GM23338 (cell line): ENCODE measurements around the gene MARCHF3. TPM values are rescaled to one million over a fixed set of nuclear protein-coding genes. Genes with fewer than 3 reads are reported as not detected.

Source experiments
- ATAC-seq: fragments of 200-7000 bp; cut with Tn5 transposase; 3 replicates; pipeline ENCODE4 v1.9.1; 2020
- DNase-seq: peaks from one replicate; pipeline ENCODE4 v3.0.0-alpha.2; 2015; ENCODE audit warnings: low spot score
- H2AFZ ChIP-seq: fragments of 200-600 bp; sonication (generic); 2 replicates; pipeline ENCODE4 v1.8.0; 2016; ENCODE audit warnings: antibody characterized with exemption, mild to moderate bottlenecking, moderate library complexity
- H3F3A ChIP-seq: fragments of 200-600 bp; sonication (generic); replicated peaks from 2 replicates; pipeline ENCODE4 v1.8.0; 2017; ENCODE audit warnings: antibody characterized with exemption, mixed run types, low read depth
- H3K27ac ChIP-seq: fragments of 200-600 bp; sonication (generic); 2 replicates; pipeline ENCODE4 v1.6.1; 2016; ENCODE audit warnings: low read depth
- H3K27me3 ChIP-seq: fragments of 200-600 bp; sonication (generic); 2 replicates; pipeline ENCODE4 v1.8.0; 2016; ENCODE audit warnings: mild to moderate bottlenecking, mixed run types, moderate library complexity; ENCODE audit not compliant: insufficient read depth
- H3K36me3 ChIP-seq: fragments of 200-600 bp; sonication (generic); 2 replicates; pipeline ENCODE4 v1.8.0; 2016; ENCODE audit warnings: mild to moderate bottlenecking; ENCODE audit not compliant: insufficient read depth
- H3K4me1 ChIP-seq: fragments of 200-600 bp; sonication (generic); 2 replicates; pipeline ENCODE4 v1.8.0; 2016; ENCODE audit warnings: mild to moderate bottlenecking, moderate library complexity; ENCODE audit not compliant: insufficient read depth
- H3K4me2 ChIP-seq: fragments of 200-600 bp; sonication (generic); 2 replicates; pipeline ENCODE4 v1.7.1; 2017; ENCODE audit warnings: mixed run types
- H3K4me3 ChIP-seq: fragments of 200-600 bp; sonication (generic); 2 replicates; pipeline ENCODE4 v1.6.1; 2016; ENCODE audit warnings: mixed run types
- H3K79me2 ChIP-seq: fragments of 200-600 bp; sonication (generic); replicated peaks from 2 replicates; pipeline ENCODE4 v1.8.0; 2017; ENCODE audit warnings: mild to moderate bottlenecking; ENCODE audit not compliant: insufficient read depth
- H3K9me2 ChIP-seq: fragments of 200-600 bp; sonication (generic); 2 replicates; pipeline ENCODE4 v1.8.0; 2017; ENCODE audit not compliant: insufficient read depth
- H4K20me1 ChIP-seq: fragments of 200-600 bp; sonication (generic); replicated peaks from 2 replicates; pipeline ENCODE4 v1.8.0; 2017; ENCODE audit warnings: mild to moderate bottlenecking; ENCODE audit not compliant: insufficient read depth
- H3K27ac Mint-ChIP-seq: 2 replicates; pipeline ENCODE4 v1.8.0; 2020; ENCODE audit warnings: inconsistent platforms, mild to moderate bottlenecking, moderate library complexity, mixed read lengths
- H3K27me3 Mint-ChIP-seq: 3 replicates; pipeline ENCODE4 v1.8.0; 2022; ENCODE audit warnings: low read depth, mild to moderate bottlenecking, moderate library complexity, mixed read lengths, inconsistent platforms; ENCODE audit not compliant: insufficient read depth, poor library complexity
- H3K36me3 Mint-ChIP-seq: 3 replicates; pipeline ENCODE4 v1.8.0; 2021; ENCODE audit warnings: low read depth, mild to moderate bottlenecking, inconsistent platforms, moderate library complexity, mixed read lengths
- H3K4me1 Mint-ChIP-seq: 3 replicates; pipeline ENCODE4 v1.8.0; 2020; ENCODE audit warnings: mild to moderate bottlenecking, inconsistent platforms, mixed read lengths
- H3K4me3 Mint-ChIP-seq: 3 replicates; pipeline ENCODE4 v1.8.0; 2021; ENCODE audit warnings: moderate library complexity, mild to moderate bottlenecking, inconsistent platforms, mixed read lengths
- H3K9me3 Mint-ChIP-seq: 3 replicates; pipeline ENCODE4 v1.8.0; 2020; ENCODE audit warnings: moderate library complexity, mild to moderate bottlenecking, inconsistent platforms, mixed read lengths
- CREB1 ChIP-seq: fragments of 250-450 bp; sonication (Bioruptor Pico); IDR thresholded peaks from 2 replicates; pipeline ENCODE4 v1.5.0; 2020; ENCODE audit warnings: low read depth, mild to moderate bottlenecking, moderate library complexity
- CTCF ChIP-seq, 2 experiments: fragments of 200-600 bp in 1 of 2; sonication (generic) in 1 of 2; conservative IDR thresholded peaks; 2 replicates each; pipeline versions ENCODE4 v1.5.1 to v1.6.1; 2016 to 2017; ENCODE audit warnings: antibody characterized with exemption in 2 of 2, low read depth in 2 of 2, mild to moderate bottlenecking in 2 of 2, moderate library complexity in 1 of 2
- ETS1 ChIP-seq: IDR thresholded peaks from 2 replicates; pipeline ENCODE4 v1.6.1; 2016; ENCODE audit warnings: antibody characterized with exemption
- EZH2 ChIP-seq: fragments of 200-600 bp; sonication (generic); IDR thresholded peaks from one replicate; pipeline ENCODE4 v1.8.0; 2017; ENCODE audit warnings: antibody characterized with exemption, mild to moderate bottlenecking, low read depth; ENCODE audit not compliant: unreplicated experiment
- EZH2phosphoT487 ChIP-seq: fragments of 200-600 bp; sonication (generic); IDR thresholded peaks from one replicate; pipeline ENCODE4 v1.8.1; 2018; ENCODE audit warnings: antibody characterized with exemption; ENCODE audit not compliant: unreplicated experiment
- JUNB ChIP-seq: IDR thresholded peaks from one replicate; pipeline ENCODE4 v1.6.1; 2016; ENCODE audit warnings: antibody characterized with exemption; ENCODE audit not compliant: unreplicated experiment
- STAT1 ChIP-seq: IDR thresholded peaks from one replicate; pipeline ENCODE4 v1.6.1; 2016; ENCODE audit warnings: antibody characterized with exemption; ENCODE audit not compliant: unreplicated experiment
- ZNF331 ChIP-seq: fragments of 250-450 bp; sonication (Bioruptor Pico); IDR thresholded peaks from 2 replicates; pipeline ENCODE4 v1.5.0; 2020; ENCODE audit warnings: low read depth, mild to moderate bottlenecking, moderate library complexity
- ZNF462 ChIP-seq: fragments of 250-450 bp; sonication (Bioruptor Pico); IDR thresholded peaks from 2 replicates; pipeline ENCODE4 v1.5.0; 2020; ENCODE audit warnings: mild to moderate bottlenecking, moderate library complexity
- polyA plus RNA-seq: library from polyadenylated mRNA; unstranded; fragments of >200 nt; fragmentation: Nextera tagmentation; extraction: Ambion mirVana; gene quantifications from 2 replicates; pipeline ENCODE4 v1.2.1, GENCODE V29; 2016
- total RNA-seq: library from RNA; depleted of rRNA; stranded (reverse); fragments of >200 nt; shearing (Covaris generic); gene quantifications from 2 replicates; pipeline ENCODE4 v1.2.3, GENCODE V29; 2014

MARCHF3 gene
- total and polyA plus RNA-seq, 2 experiments from 2014 or later: 7.0 to 12.7 TPM

GRCh38 chr5:127025467-127025866, 4.9 kb downstream of the MARCHF3 start:
- no peaks in the 10 kb centered on the region for H3K36me3 Mint-ChIP-seq
- Histone ChIP-seq H3K4me2 (no peak overlapping the region), H2AFZ (no peak overlapping the region)

More at GRCh38 chr5:127025467-127025866, 4.9 kb downstream of the MARCHF3 start:
- TF ChIP-seq ZNF462 (CRISPR knock-in tag) (no peak), CREB1 (no peak), ETS1 (no peak), EZH2 (no peak), JUNB (no peak), STAT1 (no peak), ZNF331 (CRISPR knock-in tag) (no peak), EZH2phosphoT487 (no peak), CTCF (conservative IDR thresholded peaks at IDR 0.05; ENCODE audit: low read depth in 2 of 2) (no peak)
- H4K20me1 ChIP-seq: peaks cover 6% of the 10 kb centered on the region; the same call in 1 of the 2 replicates
- ATAC-seq: no peak
- H3K9me2 ChIP-seq: peaks cover 7% of the 10 kb centered on the region; the same call in 1 of the 2 replicates
- Mint-ChIP-seq H3K27ac (no peak overlapping the region), H3K4me3 (no peak overlapping the region), H3K4me1 (peaks cover 31% of the 10 kb centered on the region), H3K27me3 (peaks cover 2% of the 10 kb centered on the region), H3K9me3 (no peaks in the 10 kb centered on the region)
- DNase-seq: no peak
- peaks cover 16% of the 10 kb centered on the region for H3K27me3 ChIP-seq
- no peaks in the 10 kb centered on the region for H3K36me3 ChIP-seq
- peaks cover 23% of the 10 kb centered on the region for H3K4me1 ChIP-seq
- H3K27ac ChIP-seq: no peak overlapping the region
- H3K4me3 ChIP-seq: no peak overlapping the region
- H3K79me2 ChIP-seq: peaks cover 39% of the 10 kb centered on the region
- H3F3A ChIP-seq: no peaks in the 10 kb centered on the region
